Measurements from ENCODE around the gene AMBRA1.

The AMBRA1 gene

DNA sequence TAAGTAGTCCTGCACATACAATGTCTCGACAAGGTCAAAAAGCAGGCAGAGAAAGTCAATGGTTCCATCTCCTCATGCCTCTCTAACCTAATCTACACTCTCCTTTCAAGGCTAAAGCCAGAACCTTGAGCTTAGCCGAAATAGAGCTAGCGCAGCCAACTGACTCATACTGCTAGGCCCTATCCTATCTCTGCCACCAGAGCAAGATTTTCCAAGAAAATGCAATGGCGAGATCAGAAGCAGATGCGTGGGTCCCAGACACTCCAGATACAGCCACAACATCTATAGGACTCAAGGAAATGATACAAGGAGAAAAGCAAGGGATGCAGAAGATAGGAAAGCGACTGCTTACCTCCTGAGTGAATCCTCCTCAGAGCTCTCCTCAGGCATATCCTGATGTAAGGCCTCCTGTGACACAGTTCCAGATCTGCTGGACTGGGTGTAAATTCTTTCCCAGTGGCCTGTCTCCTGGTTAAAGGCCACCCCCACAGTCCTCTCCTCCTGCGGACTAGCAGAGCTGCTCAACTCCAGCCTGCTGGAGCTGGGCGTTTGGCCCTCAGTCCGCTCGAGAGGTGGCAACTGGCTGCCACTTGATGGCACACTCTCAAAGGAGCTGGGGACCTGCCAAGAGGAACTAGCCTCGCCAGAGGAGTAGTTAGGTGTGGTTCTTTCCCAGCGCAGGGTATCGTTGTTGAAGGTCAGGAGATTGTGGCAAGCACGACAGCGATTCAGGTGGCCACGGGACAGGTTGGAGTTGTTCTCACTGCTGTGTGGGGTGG lies 52.0 kb downstream of the AMBRA1 start:
- H3K4me3 ChIP-seq (replicated peaks; ENCODE audit: low read depth, low read length), result no peak overlapping the region
- TF ChIP-seq, protein P1, sequence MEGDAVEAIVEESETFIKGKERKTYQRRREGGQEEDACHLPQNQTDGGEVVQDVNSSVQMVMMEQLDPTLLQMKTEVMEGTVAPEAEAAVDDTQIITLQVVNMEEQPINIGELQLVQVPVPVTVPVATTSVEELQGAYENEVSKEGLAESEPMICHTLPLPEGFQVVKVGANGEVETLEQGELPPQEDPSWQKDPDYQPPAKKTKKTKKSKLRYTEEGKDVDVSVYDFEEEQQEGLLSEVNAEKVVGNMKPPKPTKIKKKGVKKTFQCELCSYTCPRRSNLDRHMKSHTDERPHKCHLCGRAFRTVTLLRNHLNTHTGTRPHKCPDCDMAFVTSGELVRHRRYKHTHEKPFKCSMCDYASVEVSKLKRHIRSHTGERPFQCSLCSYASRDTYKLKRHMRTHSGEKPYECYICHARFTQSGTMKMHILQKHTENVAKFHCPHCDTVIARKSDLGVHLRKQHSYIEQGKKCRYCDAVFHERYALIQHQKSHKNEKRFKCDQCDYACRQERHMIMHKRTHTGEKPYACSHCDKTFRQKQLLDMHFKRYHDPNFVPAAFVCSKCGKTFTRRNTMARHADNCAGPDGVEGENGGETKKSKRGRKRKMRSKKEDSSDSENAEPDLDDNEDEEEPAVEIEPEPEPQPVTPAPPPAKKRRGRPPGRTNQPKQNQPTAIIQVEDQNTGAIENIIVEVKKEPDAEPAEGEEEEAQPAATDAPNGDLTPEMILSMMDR (IDR thresholded peaks at IDR 0.05; ENCODE audit: insufficient read depth, low read length, poor library complexity, severe bottlenecking), result peak; percentile 5
- no peaks in the 10 kb centered on the region for H3K27me3 ChIP-seq (replicated peaks; ENCODE audit: control insufficient read depth, insufficient read depth, low read length)
- H3K36me3 ChIP-seq (ENCODE audit: control insufficient read depth, insufficient read depth, low read length), result peaks cover 15% of the 10 kb centered on the region
- no peak for DNase-seq (ENCODE audit: extremely low read depth, insufficient read length)

- TF ChIP-seq, protein P1 (IDR thresholded peaks at IDR 0.05; ENCODE audit: insufficient read depth, low read length, poor library complexity, severe bottlenecking), result no peak
- no peaks in the 10 kb centered on the region for H3K27me3 ChIP-seq (replicated peaks; ENCODE audit: control insufficient read depth, insufficient read depth, low read length)
- no peak for DNase-seq (ENCODE audit: extremely low read depth, insufficient read length)
- no peak overlapping the region for H3K4me3 ChIP-seq (replicated peaks; ENCODE audit: low read depth, low read length)
- H3K36me3 ChIP-seq (ENCODE audit: control insufficient read depth, insufficient read depth, low read length), result peaks cover 15% of the 10 kb centered on the region
Measured at GRCh38 chr11:46540807-46541206, 53.0 kb downstream of the AMBRA1 start.

DNA sequence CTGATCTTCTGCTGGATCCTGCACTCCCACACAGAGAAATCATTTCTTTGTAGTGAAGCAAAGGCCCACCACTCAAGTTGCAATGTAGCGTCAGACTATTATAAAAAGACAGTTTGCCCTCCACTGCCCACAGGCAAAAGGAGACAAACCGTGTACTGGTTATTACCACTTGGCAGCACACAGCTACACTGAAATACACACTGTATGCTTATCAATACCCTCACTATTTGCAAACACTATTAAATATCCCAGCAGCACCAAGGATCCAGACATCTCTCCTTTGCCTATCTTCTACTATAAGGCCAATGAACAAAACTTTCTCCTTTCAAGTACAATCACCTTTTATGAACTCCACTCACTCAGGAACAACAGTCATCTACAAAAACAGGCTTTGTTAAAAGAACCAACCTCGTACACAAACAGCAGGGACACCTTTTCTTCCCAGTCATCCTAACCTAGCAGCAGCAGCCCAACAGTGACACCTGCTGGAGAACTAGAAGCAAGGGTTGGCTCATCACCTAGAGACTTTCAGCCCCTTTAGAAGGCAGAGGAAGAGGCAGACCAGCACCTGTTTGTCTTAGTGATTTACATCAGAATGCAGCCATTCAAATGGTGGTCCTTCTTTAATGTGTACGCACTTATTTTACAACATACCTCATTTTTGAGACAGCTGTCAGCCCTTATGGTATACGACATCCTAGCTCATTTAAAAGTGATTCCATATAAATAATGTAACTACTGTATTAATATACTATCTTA lies 56.1 kb downstream of the AMBRA1 start:
- H3K4me3 ChIP-seq (replicated peaks; ENCODE audit: low read depth, low read length), result no peak overlapping the region
- TF ChIP-seq, protein P1 (IDR thresholded peaks at IDR 0.05; ENCODE audit: insufficient read depth, low read length, poor library complexity, severe bottlenecking), result peak; percentile 93
- H3K27me3 ChIP-seq (replicated peaks; ENCODE audit: control insufficient read depth, insufficient read depth, low read length), result no peaks in the 10 kb centered on the region
- no peak for DNase-seq (ENCODE audit: extremely low read depth, insufficient read length)
- peaks cover 9% of the 10 kb centered on the region for H3K36me3 ChIP-seq (ENCODE audit: control insufficient read depth, insufficient read depth, low read length)

- Histone ChIP-seq H3K27me3 (replicated peaks; ENCODE audit: control insufficient read depth, insufficient read depth, low read length) (no peaks in the 10 kb centered on the region), H3K36me3 (ENCODE audit: control insufficient read depth, insufficient read depth, low read length) (peaks cover 4% of the 10 kb centered on the region), H3K4me3 (replicated peaks; ENCODE audit: low read depth, low read length) (no peak overlapping the region)
- TF ChIP-seq, protein P1 (IDR thresholded peaks at IDR 0.05; ENCODE audit: insufficient read depth, low read length, poor library complexity, severe bottlenecking), result no peak
- no peak for DNase-seq (ENCODE audit: extremely low read depth, insufficient read length)
Measured at GRCh38 chr11:46537121-46537520, 56.7 kb downstream of the AMBRA1 start.

DNA sequence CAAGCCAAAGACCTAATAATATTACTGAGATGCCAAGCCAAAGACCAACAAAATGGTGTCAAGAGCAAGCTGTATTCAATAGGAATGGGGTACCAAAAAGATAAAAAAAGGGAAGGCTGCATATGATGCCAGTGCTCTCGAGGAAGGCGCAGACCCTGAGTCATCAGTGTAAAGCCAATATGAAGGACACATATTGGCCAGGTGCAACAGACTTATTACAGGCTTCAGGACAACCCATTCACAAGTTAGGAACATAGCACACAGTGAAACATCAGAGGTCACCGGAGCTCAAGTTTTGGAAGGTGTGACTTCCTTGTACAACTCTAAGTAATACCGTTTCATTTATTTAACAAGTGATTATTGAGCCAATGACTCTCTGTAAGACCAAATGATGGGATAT lies 58.1 kb downstream of the AMBRA1 start:
- Histone ChIP-seq H3K27me3 (replicated peaks; ENCODE audit: control insufficient read depth, insufficient read depth, low read length) (no peaks in the 10 kb centered on the region), H3K36me3 (ENCODE audit: control insufficient read depth, insufficient read depth, low read length) (peaks cover 2% of the 10 kb centered on the region), H3K4me3 (replicated peaks; ENCODE audit: low read depth, low read length) (no peak overlapping the region)
- DNase-seq (ENCODE audit: extremely low read depth, insufficient read length), result no peak
- TF ChIP-seq, protein P1 (IDR thresholded peaks at IDR 0.05; ENCODE audit: insufficient read depth, low read length, poor library complexity, severe bottlenecking), result no peak

Data from GM06990 (cell line).